Measurements from ENCODE around the gene CLINT1.
A peak's percentile ranks its signal among the peaks of the same experiment; 100 is the strongest.

Gene CLINT1

DNA sequence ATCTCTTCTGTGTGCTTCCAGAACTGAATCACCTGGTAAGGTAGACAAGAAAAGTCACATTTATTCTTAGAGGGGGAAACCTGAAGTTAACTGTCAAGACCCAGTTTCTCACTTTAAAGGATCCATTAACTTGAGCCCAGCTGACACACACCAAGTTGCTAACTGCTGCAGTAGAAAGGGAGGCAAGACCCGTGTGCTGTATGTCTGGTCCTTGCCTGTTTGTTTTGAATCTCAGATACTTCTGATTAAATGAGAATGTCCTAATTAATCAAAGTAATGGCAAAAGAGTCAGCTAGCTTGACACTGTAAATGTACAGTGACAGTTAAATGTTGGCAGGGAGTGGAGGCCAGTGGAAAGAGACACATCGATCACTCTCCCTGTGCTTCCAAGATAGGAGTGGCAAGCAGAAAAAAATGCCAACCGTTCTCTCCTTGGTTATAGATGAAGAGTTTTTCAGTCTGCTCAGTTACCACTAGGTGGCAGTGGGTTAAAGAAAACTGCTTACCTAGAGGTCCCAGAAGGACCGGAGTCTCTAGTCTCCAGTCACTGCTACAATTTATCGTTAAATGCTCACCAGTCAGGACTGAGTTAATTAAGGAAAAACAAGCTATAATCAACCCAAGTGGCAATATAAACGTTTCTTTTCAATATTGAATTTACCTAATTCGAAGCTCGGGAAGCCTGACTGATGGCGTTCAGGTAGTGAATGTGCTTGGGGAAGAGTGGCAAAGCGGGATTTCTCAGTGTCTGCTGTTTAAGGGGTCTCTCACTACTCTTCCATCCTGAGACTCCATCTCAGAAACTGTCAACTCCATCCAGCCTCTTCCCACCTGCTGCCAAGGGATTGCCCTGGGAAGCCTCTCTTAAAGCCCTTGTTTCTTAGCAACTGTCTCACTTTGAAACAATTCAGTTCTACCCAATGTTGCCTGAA lies 97.0 kb downstream of the CLINT1 start:
- no peak for DNase-seq (ENCODE audit: low read depth in 1 of 2, low spot score in 1 of 2)

DNA sequence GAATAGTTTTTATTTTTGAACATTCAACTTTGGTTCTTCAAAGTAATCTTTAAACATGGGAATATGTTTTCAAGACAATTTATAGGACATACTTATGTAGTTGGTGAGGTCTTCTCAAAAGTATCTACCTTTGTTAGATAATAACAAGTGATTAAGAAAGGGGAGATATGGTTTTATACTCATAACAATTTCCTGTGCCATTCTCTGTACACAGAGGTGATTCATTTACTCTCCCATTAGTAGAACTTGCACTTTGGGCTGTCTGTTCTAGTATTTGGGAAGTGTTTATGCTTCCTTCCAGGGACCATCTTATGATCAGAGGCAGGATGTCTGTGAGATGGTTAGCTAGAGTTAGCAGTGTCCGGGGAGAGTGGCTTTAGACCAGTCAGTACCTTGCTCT lies 100.2 kb downstream of the CLINT1 start:
- DNase-seq (ENCODE audit: low read depth in 1 of 2, low spot score in 1 of 2), result no peak

DNA sequence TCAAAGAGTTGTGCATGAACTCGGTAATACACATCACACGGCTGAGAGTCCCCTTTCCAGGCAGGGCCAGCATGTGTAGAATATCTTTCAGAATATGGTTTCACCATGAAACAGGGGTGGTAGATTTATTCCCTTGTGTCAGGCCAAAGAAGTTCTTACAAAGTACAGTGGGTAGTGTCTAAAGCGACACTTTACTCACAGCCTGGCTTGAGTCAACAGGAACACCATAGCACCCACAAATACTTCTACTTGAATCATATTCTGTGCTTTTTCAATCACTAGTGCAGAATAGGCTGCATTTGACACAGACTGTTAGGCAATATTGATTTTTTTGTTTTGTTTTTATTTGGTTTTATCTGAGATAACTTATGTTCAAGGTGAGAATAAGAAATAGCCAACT lies 102.8 kb downstream of the CLINT1 start:
- DNase-seq (ENCODE audit: low read depth in 1 of 2, low spot score in 1 of 2), result no peak

DNA sequence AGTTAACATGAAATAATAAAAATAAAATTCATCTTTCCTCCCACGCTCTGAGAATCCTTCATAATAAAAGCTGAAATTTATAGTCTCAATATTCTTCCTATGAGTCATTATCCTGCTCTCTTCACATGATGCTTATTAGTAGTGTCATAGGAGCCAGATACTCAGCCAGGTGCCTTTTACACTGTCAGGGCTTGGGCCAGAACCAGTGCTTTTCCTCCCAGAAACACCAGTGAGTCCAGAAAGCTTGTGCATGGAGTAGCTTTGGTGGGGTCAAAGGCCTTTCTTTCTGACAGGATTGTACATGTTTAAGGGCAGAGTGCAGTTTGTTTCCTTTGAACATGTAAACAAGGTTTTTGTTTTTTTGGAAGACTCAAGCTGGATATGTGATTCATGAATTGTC lies 108.6 kb downstream of the CLINT1 start:
- DNase-seq (ENCODE audit: low read depth in 1 of 2, low spot score in 1 of 2), result no peak

DNA sequence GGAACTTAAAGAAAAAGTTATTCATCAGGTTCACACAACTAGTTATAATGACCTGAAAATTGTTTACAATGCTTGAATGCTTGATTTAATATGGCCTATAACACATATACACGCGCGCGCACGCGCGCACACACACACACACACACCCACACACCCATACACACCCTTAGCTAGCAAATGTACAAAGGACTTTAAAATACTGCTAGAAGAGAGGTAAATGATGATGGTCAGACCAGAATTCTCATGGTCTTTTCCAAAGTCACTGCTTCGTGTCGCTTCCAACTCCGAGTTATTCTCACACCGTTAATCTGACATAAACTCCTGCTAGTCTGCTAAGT lies 109.5 kb downstream of the CLINT1 start:
- no peak for DNase-seq (ENCODE audit: low read depth in 1 of 2, low spot score in 1 of 2)

DNA sequence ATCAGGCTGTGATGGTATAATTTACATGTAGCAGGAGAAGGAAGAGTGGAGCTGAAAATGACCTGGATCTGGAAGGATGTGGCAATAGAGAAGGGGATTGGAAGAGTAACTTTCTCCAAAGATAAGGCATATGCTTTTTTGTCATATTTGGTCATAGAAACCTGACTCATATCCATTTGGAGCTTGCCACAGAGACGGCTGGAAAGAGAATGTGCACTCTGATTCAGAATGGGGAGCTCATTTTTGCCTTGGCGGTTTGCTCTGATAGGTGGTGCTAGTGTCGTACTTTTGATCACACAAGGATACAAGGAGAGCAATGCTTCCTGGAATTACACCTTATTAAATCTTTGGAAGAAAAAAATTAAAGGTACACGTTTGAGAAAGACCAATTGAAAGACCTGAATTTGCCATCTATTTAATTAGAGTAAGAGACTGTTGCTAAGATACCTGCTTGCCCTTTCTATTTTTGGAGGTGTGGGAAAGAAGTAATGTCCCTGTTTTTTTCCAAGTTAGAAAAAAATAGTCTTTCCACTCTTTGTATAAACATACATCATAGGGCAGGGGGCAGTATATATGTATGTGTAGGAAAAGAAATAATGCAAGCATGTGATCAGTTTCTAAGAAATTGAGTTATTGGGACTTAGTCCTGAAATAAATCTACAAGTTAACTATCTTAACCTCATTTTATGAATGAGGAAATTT lies 110.0 kb downstream of the CLINT1 start:
- DNase-seq (ENCODE audit: low read depth in 1 of 2, low spot score in 1 of 2), result no peak

DNA sequence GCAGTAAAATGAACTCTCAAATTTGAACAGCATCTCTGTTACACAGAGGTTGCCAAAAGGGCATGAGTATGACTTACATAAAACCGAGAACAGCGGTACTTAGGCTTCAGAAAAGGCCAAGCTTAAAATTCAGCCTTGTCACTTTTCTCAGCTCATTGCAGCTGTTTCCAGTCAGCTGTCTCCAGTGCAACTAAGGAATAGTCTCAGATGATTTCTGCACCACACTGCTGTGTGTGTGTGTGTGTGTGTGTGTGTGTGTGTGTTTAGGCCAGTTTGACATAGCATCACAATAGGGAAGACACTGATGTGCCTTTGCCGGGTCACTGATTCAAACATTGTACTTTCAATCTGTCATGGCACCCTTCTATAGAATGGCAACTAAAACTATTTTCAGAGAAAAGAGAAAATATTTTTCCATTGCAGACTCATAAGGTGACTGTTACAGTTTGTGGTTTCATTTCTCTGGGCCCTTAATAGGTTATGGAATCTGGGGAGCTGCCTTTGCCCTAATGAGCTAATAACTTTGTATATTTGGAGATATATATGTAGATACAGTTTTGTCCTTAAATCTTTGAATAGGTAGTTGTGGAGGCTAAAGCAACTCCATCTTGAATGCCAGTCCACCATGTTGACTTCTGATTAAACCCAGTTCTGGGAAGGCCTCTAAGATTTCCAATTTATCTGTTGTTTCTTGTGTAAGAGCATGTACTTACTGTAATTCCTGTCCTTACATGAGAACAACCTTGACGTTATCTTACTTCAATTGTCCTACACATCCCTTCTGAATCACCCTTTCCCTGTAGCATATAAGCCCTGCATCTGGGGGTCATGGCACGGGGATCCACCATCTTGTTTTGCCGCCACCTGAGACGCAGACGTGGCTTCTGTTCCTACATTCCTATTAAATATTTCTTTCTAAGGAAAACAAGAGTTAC lies 110.9 kb downstream of the CLINT1 start:
- DNase-seq (ENCODE audit: low read depth in 1 of 2, low spot score in 1 of 2), result no peak

DNA sequence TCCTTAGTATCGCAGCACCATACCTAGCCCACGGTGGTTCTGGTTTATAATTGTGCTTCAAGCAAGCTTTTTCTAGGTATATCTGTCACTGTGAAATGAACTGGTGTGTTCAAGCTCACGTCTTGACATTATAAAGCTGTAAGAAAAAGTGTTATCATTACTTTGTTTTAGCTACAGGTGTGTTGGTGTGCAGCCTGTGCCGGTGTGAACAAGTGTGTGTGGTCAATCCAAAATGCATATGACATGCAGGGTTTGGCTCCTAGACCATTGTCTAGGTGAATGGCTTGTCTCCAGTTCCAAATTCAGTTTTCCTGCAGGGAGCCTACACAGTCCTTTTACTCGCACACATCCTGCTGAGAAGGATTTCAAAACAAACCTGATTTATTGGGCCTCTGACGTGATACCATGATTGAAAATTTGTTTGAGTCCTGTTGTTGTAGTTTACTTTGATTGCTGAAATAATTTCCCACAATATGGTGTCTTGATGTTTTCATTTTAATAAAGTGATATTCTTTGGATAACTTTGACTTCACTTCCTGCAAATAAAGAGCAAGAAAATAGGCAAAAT lies 111.7 kb downstream of the CLINT1 start:
- DNase-seq (ENCODE audit: low read depth in 1 of 2, low spot score in 1 of 2), result no peak

DNA sequence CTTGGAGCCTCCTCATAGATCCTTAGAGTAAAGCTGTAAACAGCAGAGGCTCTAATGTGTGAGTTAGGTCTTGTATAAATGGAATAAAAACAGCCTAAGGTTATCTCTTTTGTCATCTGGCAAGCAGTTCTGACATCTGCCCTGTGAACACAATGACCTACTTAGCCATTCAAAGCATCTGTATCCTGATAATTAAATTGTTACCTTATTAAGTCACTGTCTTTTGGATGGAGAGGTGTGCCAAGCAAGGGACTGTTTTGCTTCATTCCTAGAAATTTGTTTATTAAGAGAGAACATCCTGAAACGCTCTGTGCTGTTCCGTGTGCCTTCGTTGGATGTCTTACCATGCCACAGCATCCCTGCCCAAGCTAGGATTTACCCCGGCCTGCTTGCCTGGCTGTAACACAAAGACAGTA lies 113.9 kb downstream of the CLINT1 start:
- DNase-seq (ENCODE audit: low read depth in 1 of 2, low spot score in 1 of 2), result no peak

DNA sequence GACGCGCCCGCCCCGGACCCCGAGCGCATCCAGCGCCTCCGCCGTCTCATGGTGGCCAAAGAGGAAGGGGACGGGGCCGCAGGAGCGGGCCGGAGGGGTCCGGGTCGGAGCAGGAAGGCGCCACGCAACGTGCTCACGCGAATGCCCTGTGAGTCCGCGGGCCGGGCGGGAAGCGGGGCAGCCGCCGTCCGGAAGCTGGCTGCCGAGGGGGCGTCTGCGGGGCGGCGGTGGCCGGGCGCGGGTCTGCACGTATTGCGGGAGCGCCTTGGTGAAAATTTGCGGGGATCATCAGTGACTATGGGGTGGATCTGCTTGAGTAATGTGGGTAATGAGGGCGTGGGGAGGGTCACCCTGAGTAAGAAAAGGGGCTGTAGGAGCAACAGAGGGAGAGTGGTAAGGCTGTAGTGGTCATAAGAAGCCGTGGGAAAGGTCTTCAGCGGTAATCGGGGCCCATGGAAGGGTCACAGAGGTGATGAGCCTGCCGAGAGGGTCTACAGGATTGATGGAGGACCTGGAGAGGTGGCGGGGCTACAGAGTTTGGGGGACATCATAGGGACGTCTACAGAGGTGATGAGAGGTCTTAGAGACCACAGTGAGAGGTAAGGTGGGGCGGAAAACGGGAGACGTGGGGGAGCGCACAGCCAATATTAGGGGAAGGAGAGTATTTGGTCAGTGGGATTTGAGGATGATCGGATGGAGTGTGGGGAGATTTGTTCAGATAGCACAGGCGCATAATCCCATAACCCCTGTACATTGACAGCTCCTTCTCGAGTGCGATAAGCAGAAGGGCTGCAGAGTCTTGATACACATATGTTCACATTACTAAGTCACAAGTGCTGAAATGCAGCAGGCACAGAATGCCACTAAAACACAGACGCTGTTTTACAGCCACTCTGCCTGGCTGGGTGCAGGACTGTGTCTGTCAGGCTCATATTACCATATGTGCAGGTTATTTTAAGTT lies 114.6 kb downstream of the CLINT1 start:
- peak in 1 of 2 donors; percentile 12 for DNase-seq (ENCODE audit: low read depth in 1 of 2, low spot score in 1 of 2)

DNA sequence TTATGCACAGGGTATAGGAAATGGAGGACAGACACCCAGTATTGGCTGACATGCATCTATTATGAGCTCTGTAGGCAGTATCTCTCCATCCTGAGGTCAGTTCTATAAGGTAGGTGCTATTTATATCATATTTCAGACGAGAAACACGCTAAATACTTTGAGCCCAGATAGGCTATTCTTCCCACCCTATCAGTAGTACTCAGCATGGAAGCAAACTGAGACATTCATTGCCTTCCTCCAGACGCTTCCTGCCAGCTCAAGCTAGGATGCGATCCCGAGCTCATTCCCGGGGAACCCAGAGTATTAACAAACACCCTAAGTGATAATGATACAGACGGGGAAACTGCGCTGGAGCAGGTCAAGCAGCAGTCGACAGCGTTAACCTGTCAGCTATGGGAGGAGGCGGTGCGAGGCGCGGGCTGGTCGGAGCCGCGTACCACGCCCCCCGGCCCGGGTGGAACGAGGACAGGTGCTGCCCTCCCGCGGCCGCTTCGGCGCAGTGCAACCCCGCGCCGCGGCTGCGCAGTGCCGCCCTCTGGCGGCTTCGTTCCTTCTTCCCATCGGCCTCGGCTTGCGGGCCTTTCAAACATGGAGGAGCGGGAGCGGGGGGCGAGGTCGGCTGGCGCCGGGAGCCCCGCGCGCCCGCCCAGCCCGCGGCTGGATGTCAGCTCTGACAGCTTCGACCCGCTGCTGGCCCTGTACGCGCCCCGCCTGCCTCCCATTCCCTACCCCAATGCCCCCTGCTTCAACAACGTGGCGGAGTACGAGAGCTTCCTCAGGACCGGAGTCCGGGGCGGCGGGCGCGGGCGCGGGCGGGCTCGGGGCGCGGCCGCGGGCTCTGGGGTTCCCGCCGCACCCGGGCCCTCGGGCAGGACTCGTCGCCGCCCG lies 115.5 kb downstream of the CLINT1 start, which contains the start of gene LSM11:
TSS of gene LSM11 (plus strand) at position 550 of the 888 bp plus-strand sequence. CDS start at position 589, 39 bp downstream.
- DNase-seq (ENCODE audit: low read depth in 1 of 2, low spot score in 1 of 2), result peak; percentile 86

DNA sequence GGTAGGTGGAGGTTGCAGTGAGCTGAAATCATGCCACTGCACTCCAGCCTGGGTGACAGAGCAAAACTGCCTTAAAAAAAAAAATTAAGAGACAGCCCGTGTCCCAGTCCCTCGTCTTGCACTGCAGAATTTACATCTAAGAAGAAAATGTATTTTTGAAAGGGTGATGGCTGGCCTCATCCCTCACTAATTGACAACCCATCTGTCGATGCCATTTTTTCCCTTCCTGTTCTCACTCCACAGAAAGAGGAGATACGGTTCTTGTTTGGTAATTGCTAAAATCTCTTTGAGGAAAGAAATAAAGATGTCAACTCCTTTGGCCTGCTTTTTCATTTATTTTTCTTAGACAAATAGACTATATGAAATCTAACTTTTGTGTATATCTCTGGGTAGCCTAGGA lies 117.8 kb downstream of the CLINT1 start:
- DNase-seq (ENCODE audit: low read depth in 1 of 2, low spot score in 1 of 2), result no peak

DNA sequence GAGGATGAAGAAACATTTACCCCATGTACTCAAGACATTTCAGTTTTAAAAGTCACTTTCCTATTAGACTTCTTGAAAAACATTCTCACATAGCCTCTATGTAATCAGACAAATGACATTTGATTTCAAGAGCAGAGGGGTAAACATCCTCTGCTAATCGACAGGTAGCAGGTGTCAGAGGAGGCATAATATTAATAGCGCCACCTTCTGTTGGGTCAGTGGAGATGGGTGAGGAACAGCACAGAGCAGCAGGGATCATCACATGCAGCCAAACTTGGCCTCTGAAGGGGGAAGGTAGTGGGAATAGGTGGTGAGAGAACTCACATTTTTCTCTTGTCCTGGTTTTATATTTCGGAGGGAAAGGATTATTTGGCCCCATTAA lies 118.7 kb downstream of the CLINT1 start:
- no peak for DNase-seq (ENCODE audit: low read depth in 1 of 2, low spot score in 1 of 2)

DNA sequence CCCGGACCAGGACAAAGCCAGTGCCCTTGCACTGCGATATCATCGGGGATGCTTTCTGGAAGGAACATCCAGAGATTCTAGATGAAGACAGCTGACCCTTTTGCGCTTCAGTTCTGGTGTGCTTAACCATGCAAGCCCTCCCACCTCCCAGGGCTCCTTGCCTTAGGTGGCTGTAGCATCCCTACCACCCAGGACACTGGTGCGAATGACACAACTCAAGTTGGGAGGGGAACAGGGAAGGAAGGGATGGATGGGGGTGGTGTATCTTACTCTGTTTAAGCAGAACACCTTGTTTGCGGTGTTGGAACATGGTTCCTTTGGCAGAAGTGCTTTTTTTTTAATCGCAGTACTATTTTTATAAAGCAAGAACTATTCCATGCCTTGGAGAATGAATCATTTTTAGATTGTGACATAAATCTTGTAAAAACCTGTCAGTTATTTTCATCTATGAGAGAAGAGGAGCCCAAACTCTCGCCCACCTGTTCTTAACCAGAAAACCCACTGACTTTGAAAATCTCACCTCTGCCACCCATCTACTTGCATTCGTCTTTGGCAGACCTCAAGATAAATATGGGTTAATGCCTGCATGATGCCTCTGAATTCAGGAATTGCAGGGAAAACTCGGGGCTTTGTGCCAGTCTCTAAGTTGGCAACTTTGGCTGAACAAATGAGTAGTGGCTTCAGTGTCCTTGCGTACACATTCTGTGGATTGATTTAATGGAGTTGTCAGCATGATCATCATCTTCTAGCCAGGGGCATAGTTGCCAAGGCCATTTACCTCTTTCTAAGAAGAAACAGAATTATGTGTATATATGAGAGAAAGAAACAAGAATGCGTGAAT lies 119.3 kb downstream of the CLINT1 start:
- no peak for DNase-seq (ENCODE audit: low read depth in 1 of 2, low spot score in 1 of 2)

DNA sequence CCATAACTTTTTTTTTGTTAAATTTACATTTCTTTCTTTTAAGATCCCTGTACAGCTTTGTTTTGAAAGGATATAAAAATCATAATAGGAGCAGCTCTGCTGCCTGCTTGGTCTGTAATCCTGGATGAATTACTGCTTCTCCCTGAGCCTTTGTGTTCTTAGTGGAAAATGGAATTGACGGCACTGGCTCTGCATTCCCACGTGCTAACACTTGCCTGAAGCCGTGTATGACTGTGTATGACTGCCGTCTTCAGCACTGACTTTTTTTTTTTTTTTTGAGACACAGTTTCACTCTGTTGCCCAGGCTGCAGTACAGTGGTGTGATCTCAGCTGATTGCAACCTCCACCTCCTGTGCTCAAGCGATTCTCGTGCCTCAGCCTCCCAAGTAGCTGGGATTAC lies 123.0 kb downstream of the CLINT1 start:
- no peak for DNase-seq (ENCODE audit: low read depth in 1 of 2, low spot score in 1 of 2)

All from activated T-helper 1 cell treated with anti-CD3 and anti-CD28 coated beads, Interleukin-2, amount 50 U/mL, for 16 hours (primary cell).